DOHH2 (cell line): ENCODE data around the gene NRSN2.

Experiments used
- EZH2phosphoT487 ChIP-seq: fragments of 200-600 bp; sonication (generic); IDR thresholded peaks from 2 replicates; pipeline ENCODE4 v1.6.1; 2017; ENCODE audit warnings: borderline replicate concordance, mild to moderate bottlenecking, antibody characterized with exemption, low read length, moderate library complexity, mixed read lengths
- TF ChIP-seq, protein P1 (sequence below): fragments of 200-600 bp; sonication (generic); IDR thresholded peaks from one replicate; pipeline ENCODE4 v1.5.1; 2014; ENCODE audit warnings: antibody characterized with exemption, mild to moderate bottlenecking, low read depth, low read length; ENCODE audit not compliant: poor library complexity, severe bottlenecking

DNA sequence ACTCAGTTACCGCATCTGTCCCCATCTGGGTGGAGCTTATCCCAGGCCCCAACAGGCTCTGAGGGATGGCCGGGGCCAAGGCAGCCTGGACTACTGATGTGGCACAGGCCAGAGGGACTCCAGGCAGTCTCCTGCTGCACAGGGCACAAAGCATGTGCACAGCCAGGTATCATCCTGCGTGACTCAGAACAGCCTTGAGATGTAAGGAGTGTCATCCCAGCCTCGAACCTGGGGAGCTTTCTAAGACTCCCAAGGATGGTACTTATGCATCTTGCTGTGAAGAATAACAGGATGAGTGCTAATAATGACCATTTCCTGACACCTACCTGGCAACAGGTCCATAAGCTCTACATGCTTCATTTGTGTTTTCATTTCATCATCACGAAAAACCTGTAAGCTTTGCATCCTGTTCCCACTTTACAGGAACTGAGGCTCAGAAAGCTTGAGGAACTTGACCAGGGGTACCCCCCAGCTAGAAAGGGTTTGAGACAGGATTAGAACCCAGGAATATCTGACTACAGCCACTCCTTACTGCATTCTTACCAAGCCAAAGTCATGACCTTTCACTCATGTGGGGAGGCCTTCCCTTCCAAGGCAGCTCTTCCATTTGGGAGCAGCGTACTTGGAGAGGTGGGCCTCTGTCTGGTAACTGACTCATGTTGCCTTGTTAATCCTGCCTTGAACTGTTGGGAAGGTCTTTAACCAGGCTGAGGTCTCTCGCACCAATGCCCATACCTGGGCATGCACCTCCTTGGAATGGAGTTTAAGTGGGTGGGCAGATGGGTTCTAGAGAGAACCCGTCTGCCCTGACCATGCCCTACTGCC is 35.6 kb downstream of the NRSN2 start:
- TF ChIP-seq, protein P1, sequence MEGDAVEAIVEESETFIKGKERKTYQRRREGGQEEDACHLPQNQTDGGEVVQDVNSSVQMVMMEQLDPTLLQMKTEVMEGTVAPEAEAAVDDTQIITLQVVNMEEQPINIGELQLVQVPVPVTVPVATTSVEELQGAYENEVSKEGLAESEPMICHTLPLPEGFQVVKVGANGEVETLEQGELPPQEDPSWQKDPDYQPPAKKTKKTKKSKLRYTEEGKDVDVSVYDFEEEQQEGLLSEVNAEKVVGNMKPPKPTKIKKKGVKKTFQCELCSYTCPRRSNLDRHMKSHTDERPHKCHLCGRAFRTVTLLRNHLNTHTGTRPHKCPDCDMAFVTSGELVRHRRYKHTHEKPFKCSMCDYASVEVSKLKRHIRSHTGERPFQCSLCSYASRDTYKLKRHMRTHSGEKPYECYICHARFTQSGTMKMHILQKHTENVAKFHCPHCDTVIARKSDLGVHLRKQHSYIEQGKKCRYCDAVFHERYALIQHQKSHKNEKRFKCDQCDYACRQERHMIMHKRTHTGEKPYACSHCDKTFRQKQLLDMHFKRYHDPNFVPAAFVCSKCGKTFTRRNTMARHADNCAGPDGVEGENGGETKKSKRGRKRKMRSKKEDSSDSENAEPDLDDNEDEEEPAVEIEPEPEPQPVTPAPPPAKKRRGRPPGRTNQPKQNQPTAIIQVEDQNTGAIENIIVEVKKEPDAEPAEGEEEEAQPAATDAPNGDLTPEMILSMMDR, result no peak
- no peak for TF ChIP-seq EZH2phosphoT487
